Psoas muscle (tissue), 8 donors: Measurements from ENCODE around the gene NEAT1. TPM values are rescaled to one million over a fixed set of nuclear protein-coding genes. Genes with fewer than 3 reads are reported as not detected.

Source experiments
- ATAC-seq, 4 donors: fragments of 200-7000 bp; cut with Tn5 transposase; one replicate each; pipeline ENCODE4 v1.9.1; 2020; ENCODE audit warnings: moderate library complexity in 3 of 4, mild to moderate bottlenecking in 2 of 4
- DNase-seq, 2 donors: peaks; one replicate each; pipeline ENCODE4 v3.0.0-alpha.2; 2020
- H3K27ac ChIP-seq: fragments of 200-600 bp; one replicate; pipeline ENCODE4 v1.8.0; 2022
- H3K27me3 ChIP-seq, 3 donors: fragments of 200-600 bp in 1 of 3; one replicate each; pipeline versions ENCODE4 v1.6.1 to v1.8.0; 2013 to 2022; ENCODE audit warnings: low read length in 2 of 3, mild to moderate bottlenecking in 2 of 3, moderate library complexity in 1 of 3; ENCODE audit not compliant: insufficient read depth in 3 of 3
- H3K36me3 ChIP-seq, 2 donors: fragments of 200-600 bp in 1 of 2; one replicate each; pipeline versions ENCODE4 v1.6.1 to v1.8.0; 2013 to 2022; ENCODE audit warnings: low read depth in 1 of 2, mild to moderate bottlenecking in 1 of 2, moderate library complexity in 1 of 2; ENCODE audit not compliant: insufficient read depth in 1 of 2
- H3K4me1 ChIP-seq: fragments of 200-600 bp; one replicate; pipeline ENCODE4 v1.8.0; 2022
- H3K4me3 ChIP-seq: fragments of 200-600 bp; one replicate; pipeline ENCODE4 v1.8.0; 2022; ENCODE audit warnings: mild to moderate bottlenecking
- H3K9me3 ChIP-seq: fragments of 200-600 bp; one replicate; pipeline ENCODE4 v1.8.0; 2022
- WGBS, 3 donors: extraction: QIAGEN DNeasy Blood & Tissue Kit; methylation state at CpG; one replicate each; pipeline versions ENCODE4 v1.1.6 to v1.1.7; 2013; 5-methylcytosine and 5-hydroxymethylcytosine counted together
- intact Hi-C, 2 donors: fragments of 100-400 bp; cut with DNase I; formaldehyde crosslinking; loops; one replicate each; pipeline versions ENCODE4 v1.11.0 to v1.14.2; 2022
- polyA plus RNA-seq, 3 donors: library from polyadenylated mRNA; stranded (reverse); fragments of 200-250 nt; gene quantifications; one replicate each; pipeline ENCODE4 v1.2.3, GENCODE V29; 2013
- total RNA-seq, 4 donors: library from RNA; stranded (reverse); fragmentation: NEBNext Ultra II Directional in 2 of 4; extraction: Animal tissue kit (Norgen Biotek cat#: 25700) in 2 of 4; gene quantifications; one replicate each; pipeline versions ENCODE4 v1.2.1 to v1.2.4, GENCODE V29; 2021 to 2023
- TF ChIP-seq, protein P1 (sequence below): fragments of 200-600 bp; IDR thresholded peaks from one replicate; pipeline ENCODE4 v1.8.0; 2022; ENCODE audit warnings: antibody characterized with exemption
- donor health status: healthy with polysubstance abuse.
- donor health status: DM: no; HTN: no; CAD: no; lungs with moderate emphysema.
- donor health status: Bipolar disorder and iron deficiency.
- donor health status: healthy.
- donor health status: DM: yes; HTN: yes; CAD: no.
- donor health status: DM: no; HTN: no; CAD: no.
- donor health status: DM: no; HTN: no; CAD: no.
- donor health status: DM: yes; HTN: yes; CAD: no.

Gene NEAT1
- total and polyA plus RNA-seq, 7 donors = 474 to 1,759 (median 716) TPM

DNA sequence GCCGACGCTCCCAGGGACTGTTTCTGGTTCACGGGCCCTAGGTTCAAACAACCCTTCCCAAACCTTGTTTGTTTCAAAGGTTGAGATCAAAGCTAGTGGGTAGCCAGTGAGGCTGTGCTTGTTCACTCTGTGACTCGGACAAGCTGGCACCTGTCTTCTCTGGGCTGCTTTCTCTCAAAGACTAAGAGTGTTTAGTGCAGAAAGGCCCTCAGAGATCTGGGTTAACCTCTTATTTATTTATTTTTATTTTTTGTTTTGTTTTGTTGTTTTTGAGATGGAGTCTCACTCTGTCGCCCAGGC lies 63.3 kb downstream of the NEAT1 start:
- no peaks in the 10 kb centered on the region for H3K27me3 ChIP-seq
- TF ChIP-seq, protein P1, sequence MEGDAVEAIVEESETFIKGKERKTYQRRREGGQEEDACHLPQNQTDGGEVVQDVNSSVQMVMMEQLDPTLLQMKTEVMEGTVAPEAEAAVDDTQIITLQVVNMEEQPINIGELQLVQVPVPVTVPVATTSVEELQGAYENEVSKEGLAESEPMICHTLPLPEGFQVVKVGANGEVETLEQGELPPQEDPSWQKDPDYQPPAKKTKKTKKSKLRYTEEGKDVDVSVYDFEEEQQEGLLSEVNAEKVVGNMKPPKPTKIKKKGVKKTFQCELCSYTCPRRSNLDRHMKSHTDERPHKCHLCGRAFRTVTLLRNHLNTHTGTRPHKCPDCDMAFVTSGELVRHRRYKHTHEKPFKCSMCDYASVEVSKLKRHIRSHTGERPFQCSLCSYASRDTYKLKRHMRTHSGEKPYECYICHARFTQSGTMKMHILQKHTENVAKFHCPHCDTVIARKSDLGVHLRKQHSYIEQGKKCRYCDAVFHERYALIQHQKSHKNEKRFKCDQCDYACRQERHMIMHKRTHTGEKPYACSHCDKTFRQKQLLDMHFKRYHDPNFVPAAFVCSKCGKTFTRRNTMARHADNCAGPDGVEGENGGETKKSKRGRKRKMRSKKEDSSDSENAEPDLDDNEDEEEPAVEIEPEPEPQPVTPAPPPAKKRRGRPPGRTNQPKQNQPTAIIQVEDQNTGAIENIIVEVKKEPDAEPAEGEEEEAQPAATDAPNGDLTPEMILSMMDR = no peak
- 62 to 64% (median 63%) methylated on average over 5 of the region's 5 CpGs for WGBS, 3 donors
- H3K4me1 ChIP-seq = peaks cover 62% of the 10 kb centered on the region
- peak overlapping the region; percentile 99 for H3K27ac ChIP-seq
- no peak overlapping the region for H3K4me3 ChIP-seq
- no peak for ATAC-seq
- intact Hi-C loops = no loop called here
- DNase-seq = no peak
- H3K9me3 ChIP-seq = no peaks in the 10 kb centered on the region
- H3K36me3 ChIP-seq = no peaks in the 10 kb centered on the region

DNA sequence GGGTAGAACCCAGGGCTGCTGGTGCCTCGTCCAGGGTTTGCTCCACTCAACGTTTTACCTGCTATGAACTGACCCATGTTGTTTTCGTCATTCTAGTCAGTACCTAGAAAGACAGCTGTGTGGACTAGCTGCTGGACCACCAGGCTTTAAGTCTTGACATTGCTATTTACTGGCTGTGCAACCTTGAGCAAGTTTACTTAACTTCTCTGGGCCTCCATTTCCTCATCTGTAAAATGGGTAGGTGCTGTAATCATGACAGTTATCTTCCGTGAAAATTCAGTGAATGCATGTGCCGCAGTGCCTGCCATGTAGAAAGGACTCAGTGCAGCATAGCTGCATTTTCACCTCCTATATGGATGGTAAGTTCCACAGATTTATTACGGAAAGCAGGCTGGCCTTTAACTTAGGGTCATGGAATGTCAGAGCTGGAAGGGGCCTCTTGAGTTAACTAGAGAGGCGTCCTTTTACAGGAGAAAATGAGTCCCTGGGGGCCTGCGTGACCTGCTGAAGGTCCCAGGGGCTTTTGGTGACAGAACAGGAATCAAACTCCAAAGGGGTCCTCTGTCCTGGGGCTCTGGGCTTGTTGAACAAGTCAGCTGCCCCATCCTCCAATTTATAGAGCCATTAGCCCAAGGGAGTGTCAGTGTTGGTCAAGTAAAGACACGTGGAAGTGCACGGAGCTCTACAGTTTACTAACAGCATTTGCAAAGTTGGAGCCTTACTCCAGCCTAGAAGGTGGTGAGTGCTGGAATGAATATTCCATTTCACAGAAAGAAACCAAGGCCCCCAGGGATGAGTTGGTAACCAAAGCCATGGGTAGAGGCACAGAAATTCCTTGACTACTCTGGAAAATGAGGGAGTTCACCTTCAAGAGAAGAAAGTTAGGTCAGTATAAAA lies 64.2 kb downstream of the NEAT1 start:
- intact Hi-C loops = no loop called here
- Histone ChIP-seq H3K4me3 (no peak overlapping the region), H3K36me3 (no peaks in the 10 kb centered on the region), H3K27me3 (no peaks in the 10 kb centered on the region), H3K4me1 (peaks cover 62% of the 10 kb centered on the region), H3K9me3 (no peaks in the 10 kb centered on the region), H3K27ac (peak overlapping the region; percentile 99)
- 70 to 73% (median 72%) methylated on average over 10 of the region's 10 CpGs for WGBS, 3 donors
- DNase-seq (no peak), ATAC-seq (no peak)
- TF ChIP-seq, protein P1 = no peak

- Histone ChIP-seq H3K27me3 (no peaks in the 10 kb centered on the region), H3K27ac (peak overlapping the region; percentile 99), H3K4me3 (peak overlapping the region; percentile 43), H3K9me3 (no peaks in the 10 kb centered on the region), H3K36me3 (no peaks in the 10 kb centered on the region), H3K4me1 (peaks cover 70% of the 10 kb centered on the region)
- ATAC-seq (peak; percentile 70 to 77 (median 74)), DNase-seq (peak; percentile 96 to 97)
- intact Hi-C loops = no loop called here
- 4 to 7% (median 5%) methylated on average over 17 of the region's 17 CpGs for WGBS, 3 donors
- TF ChIP-seq, protein P1 = no peak
Measured at GRCh38 chr11:65487467-65488272, 65.1 kb downstream of the NEAT1 start.

GRCh38 chr11:65488273-65489034 lies 65.9 kb downstream of the NEAT1 start:
- TF ChIP-seq, protein P1 = no peak
- no peaks in the 10 kb centered on the region for H3K9me3 ChIP-seq
- peak overlapping the region; percentile 99 for H3K27ac ChIP-seq
- ATAC-seq (no peak), DNase-seq (peak; percentile 65 to 75)
- H3K36me3 ChIP-seq = no peaks in the 10 kb centered on the region
- intact Hi-C loops = no loop called here
- peaks cover 77% of the 10 kb centered on the region for H3K4me1 ChIP-seq
- H3K27me3 ChIP-seq = no peaks in the 10 kb centered on the region
- 39 to 48% (median 44%) methylated on average over 10 of the region's 10 CpGs for WGBS, 3 donors
- H3K4me3 ChIP-seq = peak overlapping the region; percentile 43
